Activated CD4-positive, alpha-beta T cell treated with anti-CD3 and anti-CD28 coated beads for 1 hour (primary cell): ENCODE measurements around the gene BUD13.

Source experiments
- DNase-seq: peaks from one replicate; pipeline ENCODE4 v3.0.0-alpha.2; 2020

Gene BUD13

GRCh38 chr11:116712428-116712827, 60.4 kb downstream of the BUD13 start:
- DNase-seq: no peak

GRCh38 chr11:116710762-116711161, 62.0 kb downstream of the BUD13 start:
- DNase-seq: no peak

DNA sequence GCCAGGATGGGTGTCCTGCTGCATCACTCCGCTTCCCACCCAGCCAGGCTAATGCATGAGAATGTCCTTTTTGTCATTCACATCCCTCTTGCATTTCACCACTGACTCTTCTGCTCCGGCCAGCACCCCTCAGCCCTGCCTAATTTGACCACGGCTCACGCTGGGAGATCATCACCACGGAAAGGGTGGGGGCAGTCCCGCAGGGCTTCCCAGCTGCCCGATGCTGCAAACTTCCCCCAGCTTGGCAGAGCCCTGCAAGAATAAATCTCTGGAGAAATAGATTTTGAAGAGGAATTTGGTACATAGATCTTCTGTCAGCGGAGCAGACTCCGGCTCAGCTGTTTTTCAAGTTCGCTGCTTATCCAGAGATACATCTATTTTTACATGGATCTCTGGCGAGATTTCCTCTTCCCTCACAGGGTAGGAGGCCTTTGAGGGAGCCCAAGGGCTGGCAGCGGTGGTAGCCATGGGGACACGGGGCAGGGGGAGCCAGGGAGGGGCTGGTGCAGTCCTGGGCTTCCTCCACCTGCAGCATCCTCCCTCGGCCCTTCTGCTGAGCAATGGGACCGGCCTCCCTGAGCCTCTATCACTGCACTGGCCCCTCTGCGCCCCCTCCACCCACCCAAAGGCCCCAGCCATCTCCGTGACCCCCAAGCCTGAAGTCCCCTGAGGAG, 62.6 kb downstream of the BUD13 start:
- DNase-seq: no peak

- DNase-seq: no peak
Measured at GRCh38 chr11:116707746-116708145, 65.0 kb downstream of the BUD13 start.

GRCh38 chr11:116707161-116707629, 65.6 kb downstream of the BUD13 start:
- no peak for DNase-seq

DNA sequence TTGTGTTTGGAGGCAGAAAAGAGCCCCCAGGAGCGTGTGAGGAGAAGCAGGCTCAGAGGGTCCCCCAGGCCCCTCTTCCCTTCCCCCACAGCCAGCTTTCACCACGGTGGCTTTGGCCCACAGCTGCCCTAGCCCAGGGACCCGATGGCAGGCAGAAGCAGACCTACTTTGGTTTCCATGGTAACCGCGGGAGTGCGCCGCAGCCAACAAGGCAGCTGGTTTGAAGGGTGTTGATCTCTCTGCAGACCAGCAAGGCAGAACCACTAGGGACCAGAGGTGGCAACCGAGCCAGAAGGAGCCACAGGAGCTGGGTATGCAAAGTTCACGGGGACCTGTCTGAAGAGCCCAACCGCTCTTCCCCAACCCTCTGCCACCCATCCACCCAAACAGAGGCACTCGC, 69.4 kb downstream of the BUD13 start:
- DNase-seq: no peak

GRCh38 chr11:116702772-116703385, 69.9 kb downstream of the BUD13 start:
- no peak for DNase-seq

DNA sequence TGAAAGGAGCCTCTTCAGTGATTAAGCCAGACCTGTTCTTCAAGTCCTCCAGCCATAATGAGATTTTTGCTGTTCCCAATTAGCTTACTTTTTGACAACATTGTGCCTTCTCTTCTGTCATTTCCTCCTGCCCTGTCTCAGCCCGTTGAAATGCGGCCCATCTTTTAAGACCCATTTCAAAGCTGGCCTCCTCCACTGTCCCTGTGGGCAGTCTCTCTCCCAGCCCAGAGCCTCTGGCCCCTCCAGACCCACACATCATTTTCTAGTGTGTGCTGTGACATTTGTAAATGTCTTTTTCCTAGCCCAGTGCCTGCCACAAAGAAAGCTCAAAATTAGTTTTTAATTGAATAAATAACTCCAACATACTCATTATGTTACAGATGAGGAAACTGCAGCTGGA, 70.9 kb downstream of the BUD13 start:
- DNase-seq: no peak

- DNase-seq: no peak
Measured at GRCh38 chr11:116701297-116701801, 71.4 kb downstream of the BUD13 start.

DNA sequence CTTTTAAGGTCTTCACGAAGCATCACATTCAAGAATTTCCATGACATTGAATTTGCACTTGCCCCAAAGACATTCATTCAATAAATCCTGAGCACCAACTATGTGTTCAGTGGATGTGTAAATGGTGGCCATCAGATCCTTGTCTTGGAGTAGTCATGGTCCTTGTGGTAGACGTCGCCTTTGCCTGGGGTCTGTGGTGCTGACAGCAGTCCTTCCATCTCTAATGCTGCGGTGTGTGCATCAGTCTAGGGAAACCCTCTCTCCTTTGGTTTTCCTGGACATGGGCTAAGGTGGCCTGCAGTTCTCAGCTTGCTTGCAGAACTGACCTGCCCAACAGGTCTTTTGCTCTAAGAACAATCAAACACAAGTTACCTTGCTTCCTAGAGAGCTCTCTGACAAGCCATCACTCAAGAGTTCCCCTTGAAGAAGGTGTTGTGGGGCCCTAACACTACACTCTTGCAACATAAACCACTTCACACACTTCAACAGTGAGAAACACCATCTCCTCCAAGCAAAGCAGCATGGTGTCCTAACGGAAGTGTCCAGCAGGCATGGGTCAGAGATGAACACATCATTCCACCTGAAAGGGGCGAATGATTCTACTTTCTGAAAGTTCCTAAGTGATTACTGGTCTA, 72.1 kb downstream of the BUD13 start:
- DNase-seq: no peak
